ENCODE results near the gene PAPSS2. TPM values are rescaled to one million over a fixed set of nuclear protein-coding genes. Genes with fewer than 3 reads are reported as not detected.
A peak's percentile ranks its signal among the peaks of the same experiment; 100 is the strongest.

PAPSS2 gene
- total RNA-seq, 1 donor from 2014 or later, result 11.1 TPM

DNA sequence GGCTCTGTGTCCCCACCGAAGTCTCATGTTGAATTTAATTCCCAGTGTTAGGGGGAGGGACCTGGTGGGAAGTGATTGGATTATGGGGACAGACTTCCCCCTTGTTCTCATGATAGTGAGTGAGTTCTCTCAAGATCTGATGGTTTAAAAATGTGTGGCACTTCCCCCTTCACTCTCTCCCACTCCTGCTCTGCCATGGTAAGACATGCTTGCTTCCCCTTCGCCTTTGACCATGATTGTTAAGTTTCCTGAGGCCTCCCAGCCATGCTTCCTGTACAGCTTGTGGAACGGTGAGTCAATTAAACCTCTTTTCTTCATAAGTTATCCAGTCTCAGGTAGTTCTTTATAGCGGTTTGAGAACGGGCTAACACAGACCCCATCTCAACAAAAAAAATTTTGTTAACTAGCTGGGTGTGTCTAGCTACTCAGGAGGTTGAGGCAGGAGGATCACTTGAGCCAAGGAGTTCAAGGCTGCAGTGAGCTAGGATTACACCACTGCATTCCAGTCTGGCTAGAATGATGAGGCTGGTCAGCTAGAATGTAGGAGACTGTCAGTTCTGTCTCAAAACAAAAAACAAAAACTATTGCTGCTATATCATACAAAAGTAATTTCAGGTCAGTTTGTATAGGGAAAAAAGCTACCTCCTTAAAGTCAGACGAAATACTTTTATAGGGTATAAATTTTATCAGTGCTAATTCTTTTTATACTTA, 100.7 kb downstream of the PAPSS2 start:
- intact Hi-C loops (cut with DNase I), result no loop called here
- ATAC-seq, result no peak
- no peak for DNase-seq (ENCODE audit: missing footprints)

DNA sequence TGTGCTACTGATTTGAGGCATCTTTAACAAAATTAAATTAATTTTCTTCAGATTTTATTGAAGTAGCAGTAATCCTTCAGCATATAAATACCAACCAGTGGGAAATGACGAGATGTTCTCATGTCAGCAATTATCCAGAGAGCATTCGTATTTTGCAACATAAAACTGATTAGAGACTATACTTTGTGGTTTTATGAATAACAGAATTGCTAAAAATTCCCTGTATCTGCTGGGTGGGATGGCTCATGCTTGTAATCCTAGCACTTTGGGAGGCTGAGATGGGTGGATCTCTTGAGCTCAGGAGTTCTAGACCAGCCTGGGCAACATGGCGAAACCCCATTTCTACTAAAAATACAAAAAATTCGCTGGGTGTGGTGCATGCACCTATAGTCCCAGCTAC, 101.5 kb downstream of the PAPSS2 start:
- ATAC-seq, result no peak

GRCh38 chr10:87761892-87762291, 102.2 kb downstream of the PAPSS2 start:
- DNase-seq (ENCODE audit: missing footprints) (no peak), ATAC-seq (peak; percentile 46)
- intact Hi-C loops (cut with DNase I), result no loop called here

More for the DNA sequence above, 101.5 kb downstream of the PAPSS2 start:
- intact Hi-C loops (cut with DNase I), result no loop called here
- DNase-seq (ENCODE audit: missing footprints), result no peak

DNA sequence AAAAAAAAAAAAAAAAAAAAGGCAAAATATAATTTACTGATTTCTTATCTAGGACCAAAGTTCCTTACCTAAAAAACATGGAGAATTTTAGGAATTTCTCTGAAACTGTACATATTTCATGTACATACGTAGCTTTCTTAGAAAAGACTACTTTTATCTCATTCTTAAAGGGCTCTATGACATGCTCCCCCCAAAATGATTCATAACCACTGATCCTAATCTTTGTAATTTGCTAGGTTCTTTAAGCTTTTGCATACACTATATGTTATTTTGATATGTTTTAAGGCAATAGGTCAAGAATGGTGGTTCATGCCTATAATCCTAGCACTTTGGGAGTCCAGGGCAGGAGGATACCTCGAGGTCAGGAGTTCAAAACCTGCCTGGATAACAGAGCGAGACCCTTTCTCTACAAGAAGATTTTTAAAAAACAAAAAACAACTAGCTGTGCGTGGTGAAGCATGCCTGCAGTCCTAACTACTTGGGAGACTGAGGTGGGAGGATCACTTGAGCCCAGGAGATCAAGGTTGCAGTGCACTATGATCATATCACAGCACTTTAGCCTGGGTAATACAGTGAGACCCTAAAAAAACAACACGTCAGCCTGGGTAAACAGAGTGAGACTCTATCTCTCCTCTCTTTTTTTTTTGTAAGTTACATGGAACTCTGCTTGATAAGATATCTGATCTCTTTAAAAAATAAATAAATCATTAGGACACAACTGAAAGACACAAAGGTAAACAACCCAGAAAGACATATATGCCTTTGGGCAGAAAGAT, 103.6 kb downstream of the PAPSS2 start:
- ATAC-seq (no peak), DNase-seq (ENCODE audit: missing footprints) (no peak)
- intact Hi-C loops (cut with DNase I), result no loop called here

DNA sequence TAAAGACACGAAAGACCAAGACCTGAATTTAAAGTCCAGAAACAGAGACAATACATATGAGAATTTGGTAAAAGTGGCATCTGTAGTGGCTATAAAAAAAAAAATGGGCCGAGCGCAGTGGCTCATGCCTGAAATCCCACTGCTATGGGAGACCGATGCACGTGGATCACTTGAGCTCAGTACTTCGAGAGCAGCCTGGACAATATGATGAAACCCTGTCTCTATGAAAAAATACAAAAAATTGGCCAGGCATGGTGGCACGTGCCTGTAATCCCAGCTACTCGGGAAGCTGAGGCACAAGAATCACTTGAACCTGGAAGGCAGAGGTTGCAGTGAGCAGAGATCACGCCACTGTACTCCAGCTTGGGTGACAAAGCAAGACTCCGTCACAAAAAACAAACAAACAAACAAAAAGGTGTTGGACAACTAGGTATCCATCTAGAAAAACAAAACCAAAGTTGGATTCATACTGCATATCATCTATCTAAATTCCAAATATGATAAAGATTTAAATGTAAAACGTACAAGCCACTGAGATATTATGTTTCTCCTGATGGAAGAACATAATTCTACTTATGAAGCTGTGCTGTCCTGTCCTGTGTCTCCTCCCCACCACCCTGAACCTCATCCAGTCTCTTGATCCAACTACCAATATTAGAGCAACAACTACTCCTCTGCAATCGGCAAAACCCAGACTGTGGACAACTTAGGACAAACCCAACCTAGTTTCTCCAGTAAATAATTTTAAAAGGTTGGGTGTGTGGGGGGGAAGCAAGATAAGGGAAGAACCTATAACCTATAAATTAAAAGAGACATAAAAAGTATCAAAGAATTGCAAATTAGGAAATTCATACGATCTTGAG, 104.6 kb downstream of the PAPSS2 start:
- intact Hi-C loops (cut with DNase I), result no loop called here
- DNase-seq (ENCODE audit: missing footprints), result no peak
- ATAC-seq, result no peak

DNA sequence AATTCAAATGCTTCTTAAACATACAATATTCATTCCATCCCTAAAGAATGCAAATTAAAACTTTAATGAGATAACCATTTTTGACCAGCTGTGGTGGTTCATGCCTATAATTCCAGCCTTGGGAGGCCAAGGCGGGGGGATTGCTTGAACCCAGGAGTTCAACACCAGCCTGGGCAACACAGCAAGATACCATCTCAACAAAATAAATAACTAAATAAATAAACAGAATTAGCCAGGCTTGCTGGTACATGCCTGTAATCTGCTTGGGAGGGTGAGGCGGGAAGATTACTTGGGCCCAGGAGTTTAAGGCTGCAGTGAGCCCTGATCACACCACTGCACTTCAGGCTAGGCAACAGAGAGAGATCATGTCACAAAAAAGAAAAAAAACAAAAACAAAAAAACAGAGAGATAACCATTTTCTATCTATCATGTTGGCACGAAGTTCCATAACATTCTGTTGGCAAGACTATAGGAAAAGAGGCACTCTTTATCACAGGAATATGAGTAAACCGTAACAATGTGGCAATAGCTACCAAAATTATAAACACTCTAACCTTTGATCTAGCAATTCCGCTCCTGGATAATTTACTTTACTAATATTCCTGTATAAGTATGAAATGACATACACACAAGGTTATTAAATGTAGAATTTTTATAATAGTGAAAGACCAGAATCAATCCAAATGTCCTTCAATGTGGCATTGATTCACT, 106.1 kb downstream of the PAPSS2 start:
- DNase-seq (ENCODE audit: missing footprints), result no peak
- intact Hi-C loops (cut with DNase I), result no loop called here
- no peak for ATAC-seq

DNA sequence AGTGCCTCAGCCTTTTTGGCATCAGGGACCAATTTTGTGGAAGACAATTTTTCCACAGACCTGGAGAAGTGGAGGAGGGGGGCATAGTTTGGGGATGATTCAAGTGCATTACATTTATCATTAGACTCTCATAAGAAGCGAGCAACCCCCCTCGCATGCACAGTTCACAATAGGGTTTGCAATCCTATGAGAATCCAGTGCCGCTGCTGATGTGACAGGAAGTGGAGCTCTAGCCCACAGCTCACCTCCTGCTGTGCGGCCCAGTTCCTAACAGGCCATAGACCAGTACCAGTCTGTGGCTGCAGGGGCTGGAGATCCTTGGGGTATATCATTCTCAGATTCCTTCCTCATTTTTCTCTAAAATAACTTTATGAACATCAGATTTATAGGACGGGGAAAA, 107.6 kb downstream of the PAPSS2 start:
- DNase-seq (ENCODE audit: missing footprints), result no peak
- intact Hi-C loops (cut with DNase I), result no loop called here
- ATAC-seq, result no peak

DNA sequence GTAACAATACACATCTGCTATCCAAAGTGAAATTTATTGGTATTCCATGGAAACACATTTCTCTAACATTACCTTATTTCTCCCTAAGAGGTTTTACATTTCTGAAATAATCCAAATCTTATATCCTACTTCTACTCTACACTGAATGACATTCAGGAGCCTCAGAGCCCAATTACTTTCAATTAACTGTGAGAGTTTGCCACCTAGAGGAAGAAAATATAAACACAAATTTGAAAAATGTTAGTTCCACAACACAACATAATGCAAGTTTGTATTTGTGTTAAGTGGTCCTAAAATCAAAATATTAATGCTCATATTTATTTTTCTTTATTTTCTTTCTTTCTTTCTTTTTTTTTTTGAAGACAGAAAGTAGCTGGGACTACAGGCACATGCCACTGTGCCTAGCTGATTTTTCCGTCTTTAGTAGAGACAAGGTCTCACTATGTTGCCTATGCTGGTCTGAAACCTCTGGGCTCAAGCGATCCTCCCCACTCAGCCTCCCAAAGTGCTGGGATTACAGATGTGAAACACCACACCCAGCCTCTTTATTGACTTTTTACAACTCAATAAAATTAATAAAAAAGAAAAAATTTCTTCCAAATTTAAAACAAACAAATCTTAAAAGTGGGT, 112.3 kb downstream of the PAPSS2 start:
- intact Hi-C loops (cut with DNase I), result no loop called here
- no peak for ATAC-seq
- no peak for DNase-seq (ENCODE audit: missing footprints)

DNA sequence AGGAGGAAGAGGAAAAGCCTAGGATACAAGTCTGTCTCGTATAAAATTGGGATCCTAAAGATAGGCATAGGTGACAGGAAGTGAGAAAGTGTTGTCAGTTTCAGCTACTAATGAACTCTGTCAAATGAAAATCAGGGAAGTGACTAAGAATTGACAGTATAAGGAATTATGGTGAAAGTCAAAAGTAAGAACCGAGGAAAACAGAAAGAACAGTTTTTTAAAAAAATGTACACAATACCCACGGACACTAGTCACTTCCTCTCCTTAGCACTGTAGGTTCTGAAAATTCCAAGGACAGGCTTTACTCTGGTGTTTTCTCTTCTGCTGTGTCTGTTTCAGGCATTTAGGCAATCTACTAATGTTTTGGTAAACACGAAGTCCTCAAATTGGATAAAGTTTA, 116.1 kb downstream of the PAPSS2 start:
- DNase-seq (ENCODE audit: missing footprints) (no peak), ATAC-seq (no peak)
- intact Hi-C loops (cut with DNase I), result no loop called here

DNA sequence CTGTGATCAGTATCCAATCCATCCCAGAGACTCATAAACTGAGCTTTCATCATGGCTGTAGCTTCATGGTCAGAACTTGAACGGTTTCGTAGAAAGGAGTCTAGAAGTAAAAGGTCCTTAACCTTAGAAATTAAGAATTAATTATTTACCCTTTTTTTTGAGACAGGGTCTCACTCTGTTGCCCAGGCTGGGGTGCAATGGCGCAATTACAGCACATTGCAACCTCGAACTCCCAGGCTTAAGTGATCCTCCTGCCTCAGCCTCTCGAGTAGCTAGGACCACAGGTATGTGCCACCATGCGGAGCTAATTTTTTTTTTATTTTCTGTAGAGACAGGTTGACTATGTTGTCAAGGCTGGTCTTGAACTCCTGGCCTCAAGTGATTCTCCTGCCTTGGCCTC, 116.7 kb downstream of the PAPSS2 start:
- intact Hi-C loops (cut with DNase I), result no loop called here
- DNase-seq (ENCODE audit: missing footprints) (no peak), ATAC-seq (no peak)

DNA sequence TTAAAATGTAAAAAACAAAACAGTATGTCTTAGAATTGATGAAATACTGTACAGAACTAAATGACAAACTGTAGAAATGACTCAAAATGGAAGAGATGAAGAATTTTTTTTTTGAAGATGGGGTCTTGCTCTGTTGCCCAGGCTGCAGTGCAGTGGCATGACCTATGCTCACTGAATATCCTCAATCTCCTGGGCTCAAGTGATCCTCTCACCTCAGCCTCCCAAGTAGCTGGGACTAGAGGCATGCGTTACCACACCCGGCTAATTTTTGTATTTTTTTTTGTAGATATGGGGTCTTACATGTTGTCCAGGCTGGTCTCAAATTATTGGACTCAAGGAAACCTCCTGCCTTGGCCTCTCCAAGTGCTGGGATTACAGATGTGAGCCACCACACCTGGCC, 121.9 kb downstream of the PAPSS2 start:
- intact Hi-C loops (cut with DNase I), result no loop called here
- ATAC-seq (no peak), DNase-seq (ENCODE audit: missing footprints) (no peak)

- intact Hi-C loops (cut with DNase I), result no loop called here
Measured at GRCh38 chr10:87782721-87783120, 123.0 kb downstream of the PAPSS2 start.

GRCh38 chr10:87786421-87786820, 126.7 kb downstream of the PAPSS2 start:
- DNase-seq (ENCODE audit: missing footprints) (no peak), ATAC-seq (no peak)
- intact Hi-C loops (cut with DNase I), result no loop called here

More at GRCh38 chr10:87782721-87783120, 123.0 kb downstream of the PAPSS2 start:
- DNase-seq (ENCODE audit: missing footprints) (no peak), ATAC-seq (no peak)

DNA sequence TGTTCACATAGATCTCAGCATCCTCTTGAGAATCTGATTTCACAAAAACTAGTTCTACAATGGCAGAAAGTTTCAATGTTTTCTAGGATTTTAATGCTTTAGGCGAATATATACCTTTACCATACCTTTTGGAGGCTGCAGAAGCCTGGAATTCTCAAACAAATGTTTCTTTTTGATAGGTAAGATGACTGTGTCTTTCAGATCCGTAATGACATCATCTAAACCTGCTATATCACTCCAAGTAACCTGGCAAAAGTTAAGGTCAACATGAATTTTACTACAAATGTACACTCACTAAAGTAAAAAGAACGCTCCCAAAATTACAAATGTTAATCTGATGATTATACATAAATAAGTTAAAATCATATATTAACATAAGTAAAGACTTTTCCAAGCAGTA, 130.5 kb downstream of the PAPSS2 start:
- intact Hi-C loops (cut with DNase I), result no loop called here
- no peak for ATAC-seq

GRCh38 chr10:87794285-87794684, 134.6 kb downstream of the PAPSS2 start:
- ATAC-seq, result no peak
- intact Hi-C loops (cut with DNase I), result no loop called here
- no peak for DNase-seq (ENCODE audit: missing footprints)

More for the DNA sequence above, 130.5 kb downstream of the PAPSS2 start:
- no peak for DNase-seq (ENCODE audit: missing footprints)
